ENCODE measurements around the gene KCNE2.

GRCh38 chr21:34332347-34332746 lies 31.5 kb upstream of the KCNE2 start:
- TF ChIP-seq CTCF (IDR thresholded peaks at IDR 0.05) (no peak), ZFX (IDR thresholded peaks at IDR 0.05; ENCODE audit: borderline replicate concordance) (no peak)
